ENCODE measurements around the gene CACNA2D2.

DNA sequence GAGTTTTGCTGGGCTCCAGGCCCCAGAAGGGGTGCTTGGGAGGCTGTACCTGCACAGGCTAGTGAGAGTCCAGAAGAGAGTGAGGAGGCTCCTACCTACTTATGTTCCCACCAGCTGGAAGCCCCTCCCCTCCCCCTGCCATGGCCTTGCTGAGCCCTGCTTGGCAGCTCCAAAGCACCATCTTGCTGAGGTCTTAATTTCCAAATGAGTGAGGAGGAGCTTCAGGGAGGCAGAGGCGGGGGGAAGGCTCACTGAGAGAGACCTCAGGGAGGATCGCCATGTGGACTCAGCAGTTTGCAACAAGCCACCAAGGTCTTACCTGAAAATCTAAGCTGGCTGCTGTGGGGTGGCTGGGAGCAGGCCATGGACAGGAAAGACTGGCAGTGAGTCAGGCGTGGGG, 8.7 kb upstream of the CACNA2D2 start:
- TF ChIP-seq EZH2 (IDR thresholded peaks at IDR 0.05; ENCODE audit: insufficient read depth, low read length), result no peak
- TF ChIP-seq, protein P1, sequence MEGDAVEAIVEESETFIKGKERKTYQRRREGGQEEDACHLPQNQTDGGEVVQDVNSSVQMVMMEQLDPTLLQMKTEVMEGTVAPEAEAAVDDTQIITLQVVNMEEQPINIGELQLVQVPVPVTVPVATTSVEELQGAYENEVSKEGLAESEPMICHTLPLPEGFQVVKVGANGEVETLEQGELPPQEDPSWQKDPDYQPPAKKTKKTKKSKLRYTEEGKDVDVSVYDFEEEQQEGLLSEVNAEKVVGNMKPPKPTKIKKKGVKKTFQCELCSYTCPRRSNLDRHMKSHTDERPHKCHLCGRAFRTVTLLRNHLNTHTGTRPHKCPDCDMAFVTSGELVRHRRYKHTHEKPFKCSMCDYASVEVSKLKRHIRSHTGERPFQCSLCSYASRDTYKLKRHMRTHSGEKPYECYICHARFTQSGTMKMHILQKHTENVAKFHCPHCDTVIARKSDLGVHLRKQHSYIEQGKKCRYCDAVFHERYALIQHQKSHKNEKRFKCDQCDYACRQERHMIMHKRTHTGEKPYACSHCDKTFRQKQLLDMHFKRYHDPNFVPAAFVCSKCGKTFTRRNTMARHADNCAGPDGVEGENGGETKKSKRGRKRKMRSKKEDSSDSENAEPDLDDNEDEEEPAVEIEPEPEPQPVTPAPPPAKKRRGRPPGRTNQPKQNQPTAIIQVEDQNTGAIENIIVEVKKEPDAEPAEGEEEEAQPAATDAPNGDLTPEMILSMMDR (IDR thresholded peaks at IDR 0.05; ENCODE audit: insufficient read depth, low read depth, low read length), result no peak
